ENCODE measurements around the gene HARS2.
A peak's percentile ranks its signal among the peaks of the same experiment; 100 is the strongest.
"Not testable (repeated sequence)": the region's sequence is repeated elsewhere in the genome, so short reads cannot be mapped to it uniquely, and the experiment has no call there.

HARS2 gene

DNA sequence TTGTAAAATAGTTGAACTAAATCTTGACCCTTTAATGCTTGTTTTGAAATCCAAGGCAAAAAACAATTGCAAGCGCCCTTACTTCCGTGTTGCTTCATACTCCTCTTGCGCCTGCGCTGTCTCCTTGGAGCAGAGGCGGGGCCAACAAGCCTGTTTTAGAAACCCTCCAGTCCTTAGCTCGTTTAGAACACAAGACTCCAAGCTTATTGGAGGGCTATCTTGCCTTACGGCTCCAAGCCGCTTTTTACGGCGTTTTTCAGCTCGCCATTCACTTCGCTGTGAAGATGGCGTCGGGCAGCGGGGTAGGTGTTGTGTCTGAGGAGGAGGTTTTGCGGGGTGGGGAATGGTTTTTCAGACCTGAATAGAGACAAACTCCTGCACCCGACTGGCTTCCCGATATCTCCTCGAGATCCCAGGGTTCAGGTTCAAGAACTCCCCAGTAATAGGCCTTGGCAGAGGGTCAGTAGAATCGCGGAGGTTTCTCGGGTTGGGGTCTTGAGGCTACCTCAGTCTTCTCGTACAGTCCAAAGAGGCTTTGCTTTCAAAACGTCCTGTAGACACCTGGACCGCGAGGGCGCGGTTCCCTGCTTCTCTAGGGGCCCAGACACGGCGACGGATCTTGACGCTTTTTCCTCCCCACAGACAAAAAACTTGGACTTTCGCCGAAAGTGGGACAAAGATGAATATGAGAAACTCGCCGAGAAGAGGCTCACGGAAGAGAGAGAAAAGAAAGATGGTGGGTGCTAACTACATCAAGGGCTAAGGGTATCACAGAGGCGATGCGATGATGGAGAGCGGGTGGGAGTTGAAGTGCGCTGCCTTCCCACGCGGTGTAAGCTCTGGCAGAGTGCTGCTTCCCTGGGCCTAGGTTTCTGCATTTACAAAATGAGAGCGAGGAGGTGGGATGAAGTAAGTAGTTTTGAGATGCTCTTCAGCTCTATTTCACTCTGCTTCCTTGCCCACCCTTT is 9.2 kb downstream of the HARS2 start, which contains the start of gene ZMAT2:
TSS of gene ZMAT2 (plus strand) at position 271 of the 968 bp plus-strand sequence. CDS start at position 285, 14 bp downstream.
- peak; percentile 90 for DNase-seq (ENCODE audit: low read depth, low spot score)

DNA sequence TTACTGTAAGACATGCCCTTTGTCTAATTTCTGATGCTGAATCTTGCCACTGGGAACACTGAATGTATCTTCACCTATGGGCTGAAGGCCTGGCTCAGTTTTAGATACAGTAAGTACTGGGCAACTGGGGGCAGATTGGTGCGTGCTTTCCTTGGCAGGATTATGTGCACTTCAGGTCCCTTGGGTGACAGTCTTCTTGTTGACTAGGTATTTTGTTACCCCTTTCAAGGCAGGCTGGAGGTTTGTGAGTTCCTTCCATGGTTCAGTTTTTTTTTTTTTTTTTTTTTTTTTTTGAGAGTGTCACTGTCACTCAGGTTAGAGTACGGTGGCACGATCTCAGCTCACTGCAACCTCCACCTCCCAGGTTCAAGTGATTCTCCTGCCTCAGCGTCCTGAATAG is 16.6 kb downstream of the HARS2 start:
- no peak for DNase-seq (ENCODE audit: low read depth, low spot score)

DNA sequence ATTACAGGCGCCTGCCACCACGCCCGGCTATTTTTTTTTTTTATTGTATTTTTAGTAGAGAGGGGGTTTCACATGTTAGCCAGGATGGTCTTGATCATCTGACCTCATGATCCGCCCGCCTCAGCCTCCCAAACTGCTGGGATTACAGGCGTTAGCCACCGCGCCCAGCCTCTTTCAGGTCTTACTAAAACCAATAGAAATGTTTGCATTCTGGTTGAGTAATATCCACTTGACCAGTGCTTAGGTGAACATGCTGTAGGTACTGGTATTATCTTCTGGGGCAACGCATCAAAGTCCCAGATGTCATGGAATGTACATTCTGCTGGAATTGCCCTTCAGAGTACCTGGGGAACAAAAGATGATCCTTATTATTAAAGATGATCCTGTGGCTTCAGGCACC is 17.5 kb downstream of the HARS2 start:
- DNase-seq (ENCODE audit: low read depth, low spot score), result not testable (repeated sequence)

DNA sequence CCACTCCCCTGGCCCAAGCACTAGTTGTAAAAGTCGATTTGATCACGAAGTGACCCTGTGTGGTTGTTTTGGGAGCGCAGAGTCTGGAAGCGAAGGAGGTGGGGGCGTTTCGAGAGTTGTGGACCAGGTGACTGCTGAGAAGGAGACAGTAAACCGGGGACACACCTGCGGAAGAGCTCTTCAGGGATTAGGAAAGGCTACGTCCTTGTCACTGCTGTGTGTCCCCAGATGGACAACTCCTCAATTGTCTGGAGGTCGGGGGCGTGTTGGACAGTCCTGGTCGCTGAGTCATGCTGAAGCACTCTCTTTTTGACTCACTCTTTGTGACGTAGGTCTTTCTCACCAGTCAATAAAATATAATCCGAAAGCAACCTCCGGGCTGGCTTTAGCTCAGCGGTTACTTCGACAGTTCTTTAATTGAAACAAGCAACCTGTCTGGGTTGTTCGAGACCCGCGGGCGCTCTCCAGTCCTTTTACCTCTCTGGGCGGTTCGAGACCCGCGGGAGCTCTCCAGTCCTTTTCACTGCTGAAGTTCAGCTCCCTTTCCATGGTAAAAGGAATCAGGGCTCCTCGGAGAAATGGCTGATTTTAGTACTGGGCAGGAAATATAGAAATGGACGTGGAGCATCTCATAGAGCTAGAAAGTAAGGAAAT is 19.8 kb downstream of the HARS2 start:
- peak; percentile 90 for DNase-seq (ENCODE audit: low read depth, low spot score)

DNA sequence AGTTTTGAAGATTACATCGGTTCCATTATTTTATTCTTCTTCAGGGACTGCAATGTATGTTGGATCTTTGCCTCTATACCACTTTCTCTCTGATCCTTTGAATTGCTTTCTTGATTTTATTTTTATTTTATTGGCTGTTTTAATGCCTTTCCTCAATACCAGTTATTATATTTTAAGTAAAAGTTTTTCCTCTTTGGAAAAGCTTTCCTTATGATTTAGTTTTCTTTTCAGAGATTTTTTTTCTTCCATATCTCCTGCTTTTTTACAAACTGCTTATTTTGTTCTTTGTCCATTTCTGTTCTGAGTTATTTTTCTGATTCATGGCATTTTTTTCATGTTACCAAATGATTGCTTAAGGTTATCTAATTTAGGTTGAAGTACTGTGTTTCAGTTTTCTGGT is 20.5 kb downstream of the HARS2 start:
- DNase-seq (ENCODE audit: low read depth, low spot score), result no peak

DNA sequence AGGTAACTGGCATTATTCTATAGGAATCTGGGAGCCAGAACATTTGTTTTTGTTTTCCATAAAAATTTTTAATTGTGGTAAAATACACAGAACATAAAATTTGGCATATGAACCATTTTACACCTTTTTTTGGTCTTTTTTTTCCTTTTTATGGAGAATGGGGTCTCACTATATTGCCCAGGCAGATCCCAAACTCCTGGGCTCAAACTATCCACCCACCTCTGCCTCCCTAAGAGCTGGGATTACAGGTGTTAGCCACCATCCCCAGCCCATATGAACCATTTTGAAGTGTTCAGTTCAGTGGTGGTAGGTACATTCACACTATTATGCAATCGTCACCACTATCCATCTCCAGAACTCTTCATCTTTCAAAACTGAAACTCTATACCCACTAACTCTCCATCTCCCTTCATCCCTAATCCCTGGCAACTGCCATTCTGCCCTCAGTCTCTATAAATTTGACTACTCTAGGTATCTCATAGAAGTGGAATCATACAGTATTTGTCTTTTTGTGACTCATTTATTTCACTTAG is 22.4 kb downstream of the HARS2 start:
- no peak for DNase-seq (ENCODE audit: low read depth, low spot score)

DNA sequence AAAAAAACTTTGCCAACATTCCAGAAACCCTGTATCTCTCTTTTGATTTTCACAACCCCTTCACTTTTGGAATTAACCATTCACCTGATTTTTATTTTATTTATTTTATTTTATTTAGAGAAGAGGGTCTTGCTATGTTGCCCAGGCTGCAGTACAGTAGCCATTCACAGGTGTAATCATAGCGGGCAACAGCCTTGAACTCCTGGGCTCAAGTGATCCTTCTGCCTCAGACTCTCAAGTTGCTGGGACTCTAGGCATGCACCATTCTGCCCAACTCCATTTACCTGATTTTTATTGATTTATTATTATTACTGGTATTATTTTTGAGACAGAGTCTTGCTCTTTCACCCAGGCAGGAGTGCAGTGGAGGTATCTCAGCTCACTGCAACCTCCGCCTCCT is 25.0 kb downstream of the HARS2 start:
- not testable (repeated sequence) for DNase-seq (ENCODE audit: low read depth, low spot score)

DNA sequence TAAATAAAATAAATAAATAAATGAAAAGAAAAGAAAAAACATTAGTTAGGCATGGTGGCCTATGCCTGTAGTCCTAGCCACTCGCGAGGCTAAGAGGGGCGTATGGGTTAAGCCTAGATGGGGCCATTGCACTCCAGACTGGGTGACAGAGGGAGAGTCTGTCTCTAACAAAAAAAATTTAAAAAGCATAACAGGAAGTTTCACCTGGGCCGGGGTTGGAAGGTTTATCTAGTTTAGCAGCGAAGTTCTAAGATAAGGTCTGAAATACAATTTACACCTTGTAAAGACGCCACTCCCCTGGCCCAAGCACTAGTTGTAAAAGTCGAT is 27.0 kb downstream of the HARS2 start:
- no peak for DNase-seq (ENCODE audit: low read depth, low spot score)

DNA sequence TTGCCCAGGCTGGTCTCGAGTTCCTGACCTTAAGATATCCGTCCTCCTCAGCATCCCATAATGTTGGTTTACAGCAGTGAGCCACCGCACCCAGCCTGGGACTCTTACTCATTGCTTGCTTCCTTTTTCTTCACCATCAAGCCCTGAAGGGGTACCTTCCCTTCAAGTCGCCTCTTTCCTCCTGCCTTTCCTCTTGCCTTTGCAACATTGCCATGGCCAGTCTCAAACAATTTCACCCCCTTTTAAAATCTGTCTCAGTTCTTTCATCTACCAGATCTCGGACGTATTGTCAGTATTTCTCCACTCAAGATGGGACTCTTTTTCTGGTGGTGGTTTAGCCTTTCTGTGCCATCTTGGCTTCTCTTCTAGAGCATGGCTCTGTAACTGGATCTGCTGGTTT is 29.5 kb downstream of the HARS2 start:
- DNase-seq (ENCODE audit: low read depth, low spot score), result not testable (repeated sequence)

DNA sequence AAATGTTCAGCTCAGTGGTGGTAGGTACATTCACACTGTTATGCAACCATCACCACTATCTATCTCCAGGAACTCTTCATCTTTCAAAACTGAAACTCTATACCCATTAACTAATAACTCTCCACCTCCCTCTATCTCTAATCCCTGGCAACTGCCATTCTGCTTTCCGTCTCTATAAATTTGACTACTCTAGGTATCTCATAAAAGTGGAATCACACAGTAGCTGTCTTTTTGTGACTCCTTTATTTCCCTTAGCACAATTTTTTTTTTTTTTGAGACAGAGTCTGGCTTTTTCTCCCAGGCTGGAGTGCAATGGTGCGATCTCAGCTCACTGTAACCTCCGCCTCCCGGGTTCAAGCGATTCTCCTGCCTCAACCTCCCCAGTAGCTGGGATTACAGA is 30.1 kb downstream of the HARS2 start:
- not testable (repeated sequence) for DNase-seq (ENCODE audit: low read depth, low spot score)

DNA sequence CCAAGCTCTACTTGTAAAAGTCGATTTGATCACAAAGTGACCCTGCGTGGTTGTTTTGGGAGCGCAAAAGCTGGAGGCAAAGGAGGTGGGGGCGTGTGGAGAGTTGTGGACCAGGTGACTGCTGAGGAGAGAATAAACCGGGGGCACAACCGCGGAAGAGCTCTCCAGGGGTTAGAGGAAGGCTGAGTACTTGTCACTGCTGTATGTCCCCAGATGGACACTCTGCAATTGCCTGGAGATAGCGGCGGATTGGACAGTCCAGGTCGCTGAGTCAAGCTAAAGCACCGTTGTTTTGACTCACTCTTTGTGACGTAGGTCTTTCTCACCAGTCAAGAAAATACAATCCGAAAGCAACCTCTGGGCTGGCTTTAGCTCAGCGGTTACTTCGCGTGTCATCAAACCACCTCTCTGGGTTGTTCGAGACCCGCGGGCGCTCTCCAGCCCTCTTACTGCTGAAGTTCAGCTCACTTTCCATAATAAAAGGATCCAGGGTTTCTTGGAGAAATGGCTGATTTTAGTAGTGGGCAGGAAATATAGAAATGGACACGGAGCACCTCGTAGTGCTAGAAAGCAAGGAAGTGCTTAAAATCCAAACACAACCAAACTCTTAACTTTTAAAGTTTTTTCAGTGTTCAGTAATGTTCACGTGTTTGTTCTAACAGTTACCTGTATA is 34.7 kb downstream of the HARS2 start:
- peak; percentile 30 for DNase-seq (ENCODE audit: low read depth, low spot score)

DNA sequence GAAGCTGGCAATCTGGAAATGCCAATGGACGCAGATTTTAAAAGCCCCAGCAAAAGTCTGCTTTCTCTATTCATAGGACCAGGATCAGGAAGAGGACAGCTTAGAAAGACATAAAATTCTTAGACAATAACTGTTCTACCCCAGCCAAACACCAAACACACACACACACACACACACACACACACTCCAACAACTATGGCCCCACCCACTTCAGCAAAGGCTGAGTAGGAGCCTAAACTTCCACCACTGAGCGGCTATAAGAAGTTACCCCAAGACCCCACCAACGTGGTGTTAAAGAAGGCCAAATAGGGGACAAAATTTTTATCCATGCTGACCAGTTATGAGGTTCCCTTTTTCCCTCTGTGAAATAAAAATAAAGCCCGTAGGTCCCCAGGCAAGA is 41.8 kb downstream of the HARS2 start:
- DNase-seq (ENCODE audit: low read depth, low spot score), result no peak

DNA sequence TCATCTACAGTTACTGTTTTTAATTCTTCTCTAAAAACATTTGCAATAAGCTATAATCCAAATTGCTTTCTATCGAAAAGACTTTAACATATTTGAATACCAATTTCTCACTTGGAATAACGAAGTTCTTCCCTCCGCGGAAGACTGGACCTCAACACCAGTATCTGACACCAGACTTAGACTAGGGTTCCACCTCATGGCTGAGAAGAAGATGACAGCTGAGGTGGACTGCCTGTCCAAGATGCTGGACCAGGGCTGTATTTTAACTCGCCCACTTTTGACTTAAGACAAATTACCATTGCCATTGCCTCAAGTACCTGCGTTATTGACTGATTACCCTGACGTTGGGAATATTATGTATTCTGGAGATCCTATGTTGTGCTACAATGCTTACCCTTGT is 43.1 kb downstream of the HARS2 start:
- no peak for DNase-seq (ENCODE audit: low read depth, low spot score)

DNA sequence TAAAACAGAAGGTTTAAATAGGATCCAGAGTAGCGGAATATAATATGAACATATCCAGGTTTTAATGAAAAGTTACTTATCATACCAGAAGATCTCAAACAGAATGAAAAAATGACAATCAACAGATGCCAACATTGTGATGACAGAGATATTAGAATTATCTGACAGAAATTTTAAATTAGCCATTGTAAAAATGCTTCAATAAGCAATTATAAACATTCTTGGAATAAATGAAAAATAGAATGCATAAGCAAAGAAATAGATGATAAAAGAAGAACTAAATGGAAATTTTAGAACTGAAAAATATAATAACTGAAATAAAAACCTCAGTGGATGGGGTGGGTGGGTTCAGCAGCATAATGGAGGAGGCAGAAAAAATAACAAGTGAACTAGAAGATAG is 46.2 kb downstream of the HARS2 start:
- no peak for DNase-seq (ENCODE audit: low read depth, low spot score)

DNA sequence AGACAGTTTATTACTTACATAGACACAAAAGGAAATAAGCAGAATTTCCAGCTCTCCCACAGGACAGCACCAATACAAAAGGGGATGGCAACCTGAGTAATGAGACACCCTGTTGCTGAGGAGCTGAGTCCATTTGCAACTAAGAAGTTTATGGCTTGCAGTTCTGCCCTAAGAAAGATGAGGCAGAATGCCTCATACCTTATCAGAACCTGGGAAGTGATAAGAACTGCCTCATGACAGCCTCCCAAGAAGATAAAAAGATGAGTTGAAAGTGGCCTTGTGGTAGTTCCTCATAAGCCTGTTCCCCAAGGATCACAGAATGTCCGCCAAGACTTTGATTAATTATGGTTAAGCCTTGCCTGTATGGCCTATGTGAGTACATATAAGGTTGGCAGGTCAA is 50.7 kb downstream of the HARS2 start:
- DNase-seq (ENCODE audit: low read depth, low spot score), result no peak

Data from brain pericyte (primary cell).